OCI-LY7 (cell line): ENCODE measurements around the gene BICD2.

Source experiments
- EZH2phosphoT487 ChIP-seq: fragments of 200-600 bp; sonication (generic); IDR thresholded peaks from 2 replicates; pipeline ENCODE4 v1.6.1; 2018; ENCODE audit warnings: low read depth, borderline replicate concordance, mild to moderate bottlenecking, mixed run types, antibody characterized with exemption, low read length, moderate library complexity, mixed read lengths
- TF ChIP-seq, protein P1 (sequence below): fragments of 200-600 bp; sonication (generic); conservative IDR thresholded peaks from 2 replicates; pipeline ENCODE4 v1.5.1; 2014; ENCODE audit warnings: mild to moderate bottlenecking, antibody characterized with exemption, low read length, moderate library complexity, mixed read lengths

DNA sequence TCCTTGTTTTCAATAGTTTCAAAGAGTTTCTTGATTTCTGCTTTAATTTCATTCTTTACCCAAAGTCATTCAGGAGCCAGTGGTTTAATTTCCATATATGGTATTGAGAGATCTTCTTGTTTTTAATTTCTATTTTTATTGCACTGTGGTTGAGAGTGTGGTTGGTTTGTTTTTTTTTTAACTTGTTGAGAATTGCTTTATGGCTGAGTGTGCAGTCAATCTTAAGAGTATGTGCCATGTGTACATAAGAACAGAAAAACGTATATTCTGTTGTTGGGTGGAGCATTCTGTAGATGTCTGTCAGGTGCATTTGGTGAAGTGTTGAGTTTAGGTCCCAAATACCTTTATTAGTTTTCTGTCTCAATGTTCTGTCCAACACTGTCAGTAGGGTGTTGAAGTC, 68.0 kb downstream of the BICD2 start:
- TF ChIP-seq, protein P1, sequence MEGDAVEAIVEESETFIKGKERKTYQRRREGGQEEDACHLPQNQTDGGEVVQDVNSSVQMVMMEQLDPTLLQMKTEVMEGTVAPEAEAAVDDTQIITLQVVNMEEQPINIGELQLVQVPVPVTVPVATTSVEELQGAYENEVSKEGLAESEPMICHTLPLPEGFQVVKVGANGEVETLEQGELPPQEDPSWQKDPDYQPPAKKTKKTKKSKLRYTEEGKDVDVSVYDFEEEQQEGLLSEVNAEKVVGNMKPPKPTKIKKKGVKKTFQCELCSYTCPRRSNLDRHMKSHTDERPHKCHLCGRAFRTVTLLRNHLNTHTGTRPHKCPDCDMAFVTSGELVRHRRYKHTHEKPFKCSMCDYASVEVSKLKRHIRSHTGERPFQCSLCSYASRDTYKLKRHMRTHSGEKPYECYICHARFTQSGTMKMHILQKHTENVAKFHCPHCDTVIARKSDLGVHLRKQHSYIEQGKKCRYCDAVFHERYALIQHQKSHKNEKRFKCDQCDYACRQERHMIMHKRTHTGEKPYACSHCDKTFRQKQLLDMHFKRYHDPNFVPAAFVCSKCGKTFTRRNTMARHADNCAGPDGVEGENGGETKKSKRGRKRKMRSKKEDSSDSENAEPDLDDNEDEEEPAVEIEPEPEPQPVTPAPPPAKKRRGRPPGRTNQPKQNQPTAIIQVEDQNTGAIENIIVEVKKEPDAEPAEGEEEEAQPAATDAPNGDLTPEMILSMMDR: no peak
- TF ChIP-seq EZH2phosphoT487: no peak
